Subcutaneous abdominal adipose tissue (tissue), 5 donors: ENCODE measurements around the gene STRN3.
A peak's percentile ranks its signal among the peaks of the same experiment; 100 is the strongest.
"Not testable (repeated sequence)": the region's sequence is repeated elsewhere in the genome, so short reads cannot be mapped to it uniquely, and the experiment has no call there.

Experiments
- H3K27ac ChIP-seq: one replicate; pipeline ENCODE4 v1.7.0; 2013; ENCODE audit warnings: low read depth, mild to moderate bottlenecking, inconsistent platforms, low read length, moderate library complexity
- H3K27me3 ChIP-seq, 5 donors: one replicate each; pipeline ENCODE4 v1.7.0; 2013; ENCODE audit warnings: low read length in 5 of 5, inconsistent platforms in 1 of 5; ENCODE audit not compliant: control insufficient read depth in 5 of 5, insufficient read depth in 4 of 5
- H3K36me3 ChIP-seq, 5 donors: one replicate each; pipeline ENCODE4 v1.7.0; 2013; ENCODE audit warnings: low read length in 5 of 5; ENCODE audit not compliant: control insufficient read depth in 5 of 5, insufficient read depth in 5 of 5
- H3K4me1 ChIP-seq, 5 donors: one replicate each; pipeline ENCODE4 v1.7.0; 2013; ENCODE audit warnings: low read length in 5 of 5, mild to moderate bottlenecking in 3 of 5, moderate library complexity in 1 of 5; ENCODE audit not compliant: control insufficient read depth in 5 of 5, insufficient read depth in 5 of 5
- H3K4me3 ChIP-seq, 5 donors: one replicate each; pipeline ENCODE4 v1.7.0; 2013; ENCODE audit warnings: low read length in 5 of 5, low read depth in 1 of 5
- H3K9ac ChIP-seq, 5 donors: one replicate each; pipeline ENCODE4 v1.7.0; 2013; ENCODE audit warnings: low read length in 5 of 5, mild to moderate bottlenecking in 4 of 5, moderate library complexity in 3 of 5
- H3K9me3 ChIP-seq, 5 donors: one replicate each; pipeline ENCODE4 v1.7.0; 2013; ENCODE audit warnings: low read length in 5 of 5; ENCODE audit not compliant: control insufficient read depth in 5 of 5
- donor health status: healthy.
- donor health status: healthy.
- donor health status: healthy.
- donor health status: healthy.
- donor health status: healthy.

The STRN3 gene, protein sequence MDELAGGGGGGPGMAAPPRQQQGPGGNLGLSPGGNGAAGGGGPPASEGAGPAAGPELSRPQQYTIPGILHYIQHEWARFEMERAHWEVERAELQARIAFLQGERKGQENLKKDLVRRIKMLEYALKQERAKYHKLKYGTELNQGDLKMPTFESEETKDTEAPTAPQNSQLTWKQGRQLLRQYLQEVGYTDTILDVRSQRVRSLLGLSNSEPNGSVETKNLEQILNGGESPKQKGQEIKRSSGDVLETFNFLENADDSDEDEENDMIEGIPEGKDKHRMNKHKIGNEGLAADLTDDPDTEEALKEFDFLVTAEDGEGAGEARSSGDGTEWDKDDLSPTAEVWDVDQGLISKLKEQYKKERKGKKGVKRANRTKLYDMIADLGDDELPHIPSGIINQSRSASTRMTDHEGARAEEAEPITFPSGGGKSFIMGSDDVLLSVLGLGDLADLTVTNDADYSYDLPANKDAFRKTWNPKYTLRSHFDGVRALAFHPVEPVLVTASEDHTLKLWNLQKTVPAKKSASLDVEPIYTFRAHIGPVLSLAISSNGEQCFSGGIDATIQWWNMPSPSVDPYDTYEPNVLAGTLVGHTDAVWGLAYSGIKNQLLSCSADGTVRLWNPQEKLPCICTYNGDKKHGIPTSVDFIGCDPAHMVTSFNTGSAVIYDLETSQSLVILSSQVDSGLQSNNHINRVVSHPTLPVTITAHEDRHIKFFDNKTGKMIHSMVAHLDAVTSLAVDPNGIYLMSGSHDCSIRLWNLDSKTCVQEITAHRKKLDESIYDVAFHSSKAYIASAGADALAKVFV

DNA sequence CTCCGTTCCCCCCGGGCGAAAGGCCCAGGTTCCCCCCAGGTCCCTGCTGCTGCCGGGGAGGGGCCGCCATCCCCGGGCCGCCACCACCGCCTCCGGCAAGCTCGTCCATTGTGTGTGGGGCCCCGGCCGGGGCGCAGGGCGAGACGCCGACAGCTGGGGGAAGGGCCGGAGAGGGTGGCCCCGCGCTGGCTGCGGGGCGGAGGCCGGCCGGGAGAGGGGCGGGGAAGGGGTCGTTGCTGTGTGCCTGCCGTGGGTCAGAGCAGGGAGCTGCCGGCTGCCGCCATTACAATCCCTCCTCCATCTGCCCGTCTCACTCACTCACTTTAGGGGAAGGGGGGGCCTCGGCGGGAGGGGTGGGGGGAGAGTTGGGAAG is at the start of gene STRN3:
Gene STRN3, minus strand, starts transcription at position 303 of the 373 bp plus-strand sequence. Its CDS starts 194 bp downstream, at position 109.
- Histone ChIP-seq H3K27ac (peak within 1 kb of the TSS; percentile 97), H3K27me3 (no peaks in the 10 kb centered on the region), H3K36me3 (peaks cover 0 to 5% (median 0%) of the 10 kb centered on the region in 5 donors), H3K4me1 (peaks cover 5 to 36% (median 34%) of the 10 kb centered on the region in 5 donors), H3K9me3 (no peaks in the 10 kb centered on the region), H3K9ac (peak within 1 kb of the TSS; percentile 93 to 99 (median 96)), H3K4me3 (peak within 1 kb of the TSS; percentile 92 to 97 (median 94))

DNA sequence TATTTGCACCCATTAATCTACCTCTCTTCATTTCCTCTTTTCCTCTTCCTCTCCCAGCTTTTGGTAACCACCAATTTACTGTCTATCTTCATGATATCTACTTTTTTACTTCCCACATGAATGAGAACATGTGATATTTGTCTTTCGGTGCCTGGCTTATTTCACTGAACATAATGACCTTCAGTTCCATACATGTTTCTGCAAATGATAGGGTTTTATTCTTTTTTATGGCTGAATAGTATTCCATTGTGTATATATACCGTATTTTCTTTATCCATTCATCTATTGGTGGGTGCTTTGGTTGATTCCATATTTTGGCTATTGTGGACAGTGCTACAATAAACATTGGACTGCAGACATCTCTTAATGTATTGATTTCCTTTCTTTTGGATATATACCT is 49.0 kb upstream of the STRN3 start:
- H3K9me3 ChIP-seq: no peaks in the 10 kb centered on the region
- no peaks in the 10 kb centered on the region for H3K4me1 ChIP-seq
- H3K36me3 ChIP-seq: peaks cover 0 to 7% (median 0%) of the 10 kb centered on the region in 5 donors

GRCh38 chr14:31071151-31071550 is 45.0 kb upstream of the STRN3 start:
- Histone ChIP-seq H3K36me3 (peaks cover 0 to 5% (median 0%) of the 10 kb centered on the region in 5 donors), H3K4me3 (no peak overlapping the region), H3K4me1 (peaks cover 0 to 19% (median 15%) of the 10 kb centered on the region in 5 donors), H3K27ac (no peak overlapping the region), H3K9me3 (no peaks in the 10 kb centered on the region), H3K9ac (no peak overlapping the region), H3K27me3 (no peaks in the 10 kb centered on the region)

More for the DNA sequence above, 49.0 kb upstream of the STRN3 start:
- Histone ChIP-seq H3K27ac (no peak overlapping the region), H3K9ac (no peak overlapping the region), H3K27me3 (no peaks in the 10 kb centered on the region), H3K4me3 (no peak overlapping the region)

DNA sequence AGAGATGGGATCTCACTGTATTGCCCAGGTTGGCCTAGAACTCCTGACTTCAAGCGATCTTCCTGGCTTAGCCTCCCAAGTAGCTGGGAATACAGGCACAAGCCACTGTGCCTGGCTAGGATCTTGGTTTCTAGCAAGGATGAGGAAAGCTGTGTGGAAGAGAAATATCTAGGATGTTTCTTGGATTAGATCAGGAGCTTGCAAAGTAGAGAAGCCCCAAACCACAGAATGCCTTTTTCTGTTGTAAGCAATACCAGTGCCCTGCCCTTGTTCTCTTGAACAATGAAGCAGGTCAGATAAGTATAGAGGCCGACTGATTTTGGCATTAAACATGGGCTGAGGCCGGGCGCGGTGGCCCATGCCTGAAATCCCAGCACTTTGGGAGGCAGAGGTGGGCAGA is 44.3 kb upstream of the STRN3 start:
- H3K4me3 ChIP-seq: no peak overlapping the region
- H3K4me1 ChIP-seq: peaks cover 0 to 19% (median 15%) of the 10 kb centered on the region in 5 donors
- H3K27ac ChIP-seq: no peak overlapping the region
- no peaks in the 10 kb centered on the region for H3K9me3 ChIP-seq
- H3K9ac ChIP-seq: no peak overlapping the region
- no peaks in the 10 kb centered on the region for H3K27me3 ChIP-seq
- peaks cover 0 to 3% (median 0%) of the 10 kb centered on the region in 5 donors for H3K36me3 ChIP-seq

DNA sequence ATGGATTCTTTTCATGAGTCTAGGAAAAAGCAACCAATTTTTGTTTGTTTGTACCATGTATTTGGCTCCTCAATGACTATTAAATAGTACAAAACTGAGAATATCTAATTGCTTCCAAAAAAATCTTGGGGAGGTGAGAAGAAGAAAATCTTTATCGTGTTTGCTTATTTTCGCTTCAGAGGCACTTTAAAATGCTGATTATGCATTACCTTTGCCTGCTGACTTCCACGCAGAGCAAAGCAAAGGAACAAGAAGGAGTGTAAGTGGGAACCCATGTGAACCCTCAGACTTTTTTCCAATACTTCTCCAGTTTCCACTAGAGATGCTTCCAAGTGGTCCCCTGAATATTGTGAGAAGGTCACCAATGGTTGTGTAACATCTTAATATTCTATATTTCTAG is 43.2 kb upstream of the STRN3 start:
- Histone ChIP-seq H3K27me3 (no peaks in the 10 kb centered on the region), H3K9ac (no peak overlapping the region), H3K9me3 (no peaks in the 10 kb centered on the region), H3K4me1 (peaks cover 0 to 19% (median 15%) of the 10 kb centered on the region in 5 donors), H3K27ac (no peak overlapping the region), H3K36me3 (peaks cover 0 to 3% (median 0%) of the 10 kb centered on the region in 5 donors), H3K4me3 (no peak overlapping the region)

DNA sequence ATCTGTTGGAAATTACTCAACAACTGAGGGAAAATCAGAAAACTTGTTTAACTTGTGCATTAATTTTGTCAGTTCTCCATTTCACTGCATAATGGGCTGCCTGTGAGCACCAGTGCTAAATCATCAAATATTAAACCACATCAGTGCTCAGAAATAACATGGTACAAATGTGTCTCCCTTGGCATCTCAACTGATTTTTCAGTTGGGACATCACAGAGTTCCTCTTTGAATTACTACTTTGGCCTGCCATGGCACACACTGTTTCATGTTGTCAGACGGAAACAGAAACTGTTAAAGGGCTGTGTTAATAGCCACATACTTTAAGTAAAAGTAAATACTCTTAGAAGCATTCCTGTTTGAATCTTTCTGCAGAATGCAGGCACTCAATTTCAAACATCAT is 42.1 kb upstream of the STRN3 start:
- peak overlapping the region in 1 of 5 donors; percentile 25 for H3K9ac ChIP-seq
- no peaks in the 10 kb centered on the region for H3K9me3 ChIP-seq
- no peak overlapping the region for H3K4me3 ChIP-seq
- peaks cover 0 to 3% (median 0%) of the 10 kb centered on the region in 5 donors for H3K36me3 ChIP-seq
- no peaks in the 10 kb centered on the region for H3K27me3 ChIP-seq
- peaks cover 0 to 19% (median 15%) of the 10 kb centered on the region in 5 donors for H3K4me1 ChIP-seq
- H3K27ac ChIP-seq: peak overlapping the region; percentile 28

DNA sequence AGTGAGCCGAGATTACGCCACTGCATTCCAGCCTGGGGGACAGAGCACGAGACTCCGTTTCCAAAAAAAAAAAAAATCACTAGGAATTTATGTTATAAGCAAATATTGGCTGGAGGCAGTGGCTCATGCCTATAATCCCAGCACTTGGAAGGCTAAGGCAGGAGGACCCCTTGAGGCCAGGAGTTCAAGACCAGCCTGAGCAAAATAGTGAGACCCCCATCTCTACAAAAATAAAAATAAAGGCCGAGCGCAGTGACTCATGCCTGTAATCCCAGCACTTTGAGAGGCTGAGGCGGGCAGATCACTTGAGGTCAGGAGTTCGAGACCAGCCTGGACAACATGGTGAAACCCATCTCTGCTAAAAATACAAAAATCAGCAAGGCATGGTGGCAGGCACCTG is 36.7 kb upstream of the STRN3 start:
- not testable (repeated sequence) for H3K27ac ChIP-seq, H3K9ac ChIP-seq, H3K4me3 ChIP-seq, H3K9me3 ChIP-seq, H3K4me1 ChIP-seq, H3K36me3 ChIP-seq, H3K27me3 ChIP-seq

GRCh38 chr14:31060253-31060875 is 34.2 kb upstream of the STRN3 start:
- no peaks in the 10 kb centered on the region for H3K27me3 ChIP-seq
- H3K4me3 ChIP-seq: no peak overlapping the region
- H3K27ac ChIP-seq: no peak overlapping the region
- no peak overlapping the region for H3K9ac ChIP-seq
- H3K9me3 ChIP-seq: no peaks in the 10 kb centered on the region
- H3K36me3 ChIP-seq: no peaks in the 10 kb centered on the region
- H3K4me1 ChIP-seq: peaks cover 0 to 4% (median 0%) of the 10 kb centered on the region in 5 donors

DNA sequence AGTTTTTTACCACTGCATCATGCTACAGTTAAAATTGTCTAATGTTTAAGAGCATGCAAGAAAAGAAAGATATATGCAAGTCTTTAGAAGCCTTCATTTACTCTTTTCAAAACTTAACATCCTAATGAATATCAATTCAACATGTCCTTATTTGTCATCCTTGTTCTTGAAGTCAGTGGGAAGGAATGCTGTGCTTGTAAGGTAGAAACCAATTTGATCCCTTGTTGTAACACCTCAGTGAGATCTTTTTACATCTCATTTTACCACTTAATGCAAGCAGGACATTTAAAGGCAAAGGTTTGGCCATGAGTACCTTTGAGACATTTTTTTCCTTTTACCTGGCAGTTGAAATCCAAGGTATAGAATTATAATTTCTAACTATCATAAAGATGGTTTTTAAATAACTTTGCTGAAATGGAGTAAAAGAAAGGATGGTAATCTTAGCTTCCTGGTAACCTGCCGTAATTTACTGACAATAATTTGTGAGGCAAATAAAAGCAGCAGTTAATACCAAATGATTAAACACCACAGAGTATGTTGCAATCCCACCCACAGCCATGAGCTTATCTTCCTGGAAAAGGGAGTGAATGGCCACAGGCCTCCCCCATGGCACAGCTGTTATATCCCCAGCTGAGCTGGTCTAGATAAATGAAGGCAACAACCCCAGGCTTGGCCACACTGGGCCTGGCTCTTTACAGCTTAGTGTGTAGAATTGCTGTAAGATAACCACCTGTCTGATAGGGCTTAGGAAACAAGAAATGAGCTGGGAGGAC is 33.2 kb upstream of the STRN3 start:
- H3K4me3 ChIP-seq: no peak overlapping the region
- no peak overlapping the region for H3K9ac ChIP-seq
- H3K9me3 ChIP-seq: no peaks in the 10 kb centered on the region
- peaks cover 0 to 6% (median 0%) of the 10 kb centered on the region in 5 donors for H3K4me1 ChIP-seq
- H3K36me3 ChIP-seq: no peaks in the 10 kb centered on the region
- no peaks in the 10 kb centered on the region for H3K27me3 ChIP-seq
- no peak overlapping the region for H3K27ac ChIP-seq
